Type B pancreatic cell (in vitro differentiated cells): Measurements from ENCODE around the gene NEDD4L. TPM values are rescaled to one million over a fixed set of nuclear protein-coding genes. Genes with fewer than 3 reads are reported as not detected.

Source experiments
- DNase-seq: peaks from one replicate; pipeline ENCODE4 v3.0.0; 2021; ENCODE audit warnings: mixed read lengths; ENCODE audit not compliant: unreplicated experiment; ENCODE audit errors: extremely low spot score
- H3K27ac Mint-ChIP-seq: 2 replicates; pipeline ENCODE4 v1.8.0; 2021; ENCODE audit warnings: mild to moderate bottlenecking, mixed read lengths
- H3K27me3 Mint-ChIP-seq: 2 replicates; pipeline ENCODE4 v1.8.0; 2021; ENCODE audit warnings: mixed read lengths
- H3K36me3 Mint-ChIP-seq: 2 replicates; pipeline ENCODE4 v1.8.0; 2021; ENCODE audit warnings: mixed read lengths
- H3K4me1 Mint-ChIP-seq: one replicate; pipeline ENCODE4 v1.8.0; 2021; ENCODE audit warnings: mixed read lengths; ENCODE audit not compliant: unreplicated experiment
- H3K4me3 Mint-ChIP-seq: 2 replicates; pipeline ENCODE4 v1.8.0; 2021; ENCODE audit warnings: mild to moderate bottlenecking, mixed read lengths
- H3K9me3 Mint-ChIP-seq: 2 replicates; pipeline ENCODE4 v1.8.0; 2021; ENCODE audit warnings: mixed read lengths
- total RNA-seq: library from RNA; stranded (reverse); gene quantifications from 2 replicates; pipeline ENCODE4 v1.2.1, GENCODE V29; 2021; ENCODE audit warnings: low replicate concordance
- TF ChIP-seq, protein P1 (sequence below): fragments of 200-600 bp; sonication (generic); conservative IDR thresholded peaks from 2 replicates; pipeline ENCODE4 v1.5.0; 2021; ENCODE audit warnings: antibody characterized with exemption, mild to moderate bottlenecking

Gene NEDD4L
- total RNA-seq, 1 donor from 2014 or later: 84.7 TPM

DNA sequence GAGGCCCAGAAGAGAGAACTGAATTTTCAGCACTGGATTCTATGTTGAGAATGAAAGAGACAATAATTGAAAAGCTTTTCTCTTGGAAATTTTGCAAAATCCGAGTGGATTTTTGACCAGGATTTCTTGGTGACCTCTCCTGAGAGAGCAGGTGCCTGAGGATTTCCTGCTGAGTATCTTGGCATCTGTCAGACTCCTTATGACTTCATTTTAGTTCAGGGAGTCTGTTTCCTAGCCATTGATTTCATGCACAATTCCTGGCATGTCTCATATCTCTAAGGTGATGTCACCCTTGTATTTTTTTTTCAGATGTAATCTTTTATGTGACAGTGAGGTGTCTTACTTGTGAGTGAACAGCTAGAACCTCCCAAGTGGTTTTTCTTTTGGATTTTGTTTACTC, 195.9 kb downstream of the NEDD4L start:
- Mint-ChIP-seq H3K27me3 (no peaks in the 10 kb centered on the region), H3K9me3 (no peaks in the 10 kb centered on the region), H3K4me3 (no peak overlapping the region), H3K4me1 (peaks cover 43% of the 10 kb centered on the region), H3K27ac (peak overlapping the region; percentile 39), H3K36me3 (peaks cover 4% of the 10 kb centered on the region)
- DNase-seq: no peak
- TF ChIP-seq, protein P1, sequence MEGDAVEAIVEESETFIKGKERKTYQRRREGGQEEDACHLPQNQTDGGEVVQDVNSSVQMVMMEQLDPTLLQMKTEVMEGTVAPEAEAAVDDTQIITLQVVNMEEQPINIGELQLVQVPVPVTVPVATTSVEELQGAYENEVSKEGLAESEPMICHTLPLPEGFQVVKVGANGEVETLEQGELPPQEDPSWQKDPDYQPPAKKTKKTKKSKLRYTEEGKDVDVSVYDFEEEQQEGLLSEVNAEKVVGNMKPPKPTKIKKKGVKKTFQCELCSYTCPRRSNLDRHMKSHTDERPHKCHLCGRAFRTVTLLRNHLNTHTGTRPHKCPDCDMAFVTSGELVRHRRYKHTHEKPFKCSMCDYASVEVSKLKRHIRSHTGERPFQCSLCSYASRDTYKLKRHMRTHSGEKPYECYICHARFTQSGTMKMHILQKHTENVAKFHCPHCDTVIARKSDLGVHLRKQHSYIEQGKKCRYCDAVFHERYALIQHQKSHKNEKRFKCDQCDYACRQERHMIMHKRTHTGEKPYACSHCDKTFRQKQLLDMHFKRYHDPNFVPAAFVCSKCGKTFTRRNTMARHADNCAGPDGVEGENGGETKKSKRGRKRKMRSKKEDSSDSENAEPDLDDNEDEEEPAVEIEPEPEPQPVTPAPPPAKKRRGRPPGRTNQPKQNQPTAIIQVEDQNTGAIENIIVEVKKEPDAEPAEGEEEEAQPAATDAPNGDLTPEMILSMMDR: no peak

DNA sequence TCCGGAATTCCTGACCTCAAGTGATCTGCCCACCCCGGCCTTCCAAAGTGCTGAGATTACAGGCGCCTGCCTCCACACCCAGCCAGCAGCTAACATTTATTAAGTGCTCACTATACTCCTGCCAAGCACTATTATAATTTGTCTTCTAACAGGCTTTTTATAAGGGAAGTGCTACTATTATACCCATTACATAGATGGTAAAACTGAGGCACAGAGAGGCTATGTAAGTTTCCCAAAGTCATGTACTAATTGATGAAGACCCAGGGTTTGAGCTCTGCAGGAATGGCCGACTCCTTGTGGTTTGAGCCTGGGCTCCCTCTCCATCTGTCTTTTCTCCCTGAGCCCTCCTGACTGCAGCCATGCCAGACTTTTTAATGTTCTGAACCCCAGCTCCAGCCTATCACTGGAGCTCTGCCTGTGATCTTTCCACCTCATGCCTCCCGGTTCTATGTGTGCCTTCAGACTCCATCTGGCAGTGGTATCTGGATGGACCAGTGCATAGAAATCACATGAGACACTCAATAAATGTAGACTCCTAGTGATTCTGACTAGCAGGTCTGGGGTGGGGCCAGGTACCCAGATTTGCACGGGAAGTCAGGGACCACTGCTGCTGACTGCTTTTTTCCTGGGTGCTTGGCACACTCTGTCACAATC, 197.1 kb downstream of the NEDD4L start:
- TF ChIP-seq, protein P1: no peak
- no peak overlapping the region for H3K27ac Mint-ChIP-seq

DNA sequence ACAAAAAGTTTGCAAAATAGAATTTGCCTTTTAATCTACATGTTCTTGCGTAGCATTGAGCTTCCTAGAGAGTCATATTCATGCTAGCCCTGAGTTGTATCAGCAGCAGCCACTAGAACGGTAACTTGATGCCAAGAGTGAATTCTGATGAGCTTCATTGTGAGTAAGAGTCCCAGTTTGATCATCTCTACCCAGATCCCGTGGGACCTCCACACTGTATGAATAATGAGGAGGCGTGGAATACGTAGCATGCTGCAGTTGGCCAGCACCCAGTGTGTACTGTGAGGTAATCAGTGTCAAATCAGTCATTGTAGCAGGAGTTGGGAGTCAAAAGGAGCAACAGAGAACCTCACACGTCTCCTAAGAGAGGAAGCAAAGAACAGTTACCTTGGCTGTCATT, 197.9 kb downstream of the NEDD4L start:
- TF ChIP-seq, protein P1: no peak
- DNase-seq: no peak
- H3K9me3 Mint-ChIP-seq: no peaks in the 10 kb centered on the region
- no peaks in the 10 kb centered on the region for H3K36me3 Mint-ChIP-seq
- no peak overlapping the region for H3K4me3 Mint-ChIP-seq
- H3K4me1 Mint-ChIP-seq: peaks cover 37% of the 10 kb centered on the region
- H3K27ac Mint-ChIP-seq: no peak overlapping the region
- H3K27me3 Mint-ChIP-seq: no peaks in the 10 kb centered on the region

More for the DNA sequence above, 197.1 kb downstream of the NEDD4L start:
- no peak overlapping the region for H3K4me3 Mint-ChIP-seq
- H3K9me3 Mint-ChIP-seq: no peaks in the 10 kb centered on the region
- H3K27me3 Mint-ChIP-seq: no peaks in the 10 kb centered on the region
- DNase-seq: no peak
- H3K4me1 Mint-ChIP-seq: peaks cover 36% of the 10 kb centered on the region
- H3K36me3 Mint-ChIP-seq: no peaks in the 10 kb centered on the region

DNA sequence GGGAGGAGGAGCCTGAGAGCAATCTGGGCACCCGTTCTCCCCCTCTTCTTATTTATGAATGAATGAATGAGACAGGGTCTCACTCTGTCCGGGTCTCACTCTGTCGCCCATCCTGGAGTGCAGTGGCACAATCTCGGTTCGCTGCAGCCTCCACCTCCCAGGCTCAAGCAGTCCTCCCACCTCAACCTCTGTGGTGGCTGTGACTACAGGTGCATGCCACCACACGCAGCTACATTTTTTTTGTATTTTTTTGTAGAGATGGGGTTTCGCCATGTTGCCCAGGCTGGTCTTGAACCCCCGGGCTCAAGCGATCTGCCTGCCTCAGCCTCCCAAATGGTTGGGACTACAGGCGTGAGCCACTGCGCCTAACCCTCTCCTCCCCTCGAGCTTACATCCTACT, 198.4 kb downstream of the NEDD4L start:
- Mint-ChIP-seq H3K9me3 (no peaks in the 10 kb centered on the region), H3K4me1 (peaks cover 41% of the 10 kb centered on the region), H3K27ac (peak overlapping the region; percentile 40), H3K27me3 (no peaks in the 10 kb centered on the region), H3K4me3 (no peak overlapping the region), H3K36me3 (no peaks in the 10 kb centered on the region)
- no peak for DNase-seq
- TF ChIP-seq, protein P1: no peak

DNA sequence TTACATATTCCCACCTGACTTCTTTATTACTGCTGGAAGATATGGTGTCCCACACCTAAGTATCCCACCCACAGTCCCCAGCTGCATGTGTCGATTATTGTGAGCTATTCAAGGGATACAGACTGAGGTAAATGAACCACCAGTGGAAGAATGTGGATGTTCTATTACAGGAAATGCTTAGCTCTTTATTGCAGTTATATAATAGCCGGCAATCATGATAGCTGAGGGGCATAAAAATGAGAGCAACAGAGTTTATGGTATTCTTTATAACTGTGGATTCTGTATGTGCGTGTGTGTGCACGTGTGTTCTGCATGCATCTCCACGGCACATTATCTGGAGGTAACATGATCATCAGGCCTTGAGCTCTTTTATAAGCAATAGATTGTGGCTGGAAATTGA, 198.9 kb downstream of the NEDD4L start:
- peak overlapping the region; percentile 40 for H3K27ac Mint-ChIP-seq
- no peak overlapping the region for H3K4me3 Mint-ChIP-seq
- DNase-seq: no peak
- no peaks in the 10 kb centered on the region for H3K36me3 Mint-ChIP-seq
- TF ChIP-seq, protein P1: no peak
- peaks cover 47% of the 10 kb centered on the region for H3K4me1 Mint-ChIP-seq
- no peaks in the 10 kb centered on the region for H3K9me3 Mint-ChIP-seq
- no peaks in the 10 kb centered on the region for H3K27me3 Mint-ChIP-seq

DNA sequence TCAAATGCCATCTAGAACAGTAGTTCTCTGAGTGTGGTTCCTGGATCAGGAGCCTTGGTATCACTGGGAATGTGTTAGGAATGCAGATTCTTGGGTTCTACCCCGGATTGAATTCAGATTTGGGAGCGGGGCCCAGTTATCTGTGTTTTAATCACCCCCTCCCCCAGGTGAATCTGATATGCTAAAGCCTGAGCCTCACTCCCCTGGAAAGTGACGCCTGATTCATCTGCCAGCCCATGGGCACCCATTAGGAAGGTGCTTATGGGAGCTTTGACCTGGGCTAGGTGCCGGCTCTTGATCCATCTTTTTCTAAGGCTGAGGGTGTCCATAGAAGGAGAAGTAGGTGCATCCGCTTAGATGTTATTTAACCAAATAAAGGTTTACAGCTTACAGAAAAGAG, 199.4 kb downstream of the NEDD4L start:
- H3K27me3 Mint-ChIP-seq: no peaks in the 10 kb centered on the region
- no peak overlapping the region for H3K4me3 Mint-ChIP-seq
- no peak for DNase-seq
- no peak overlapping the region for H3K27ac Mint-ChIP-seq
- H3K4me1 Mint-ChIP-seq: peaks cover 49% of the 10 kb centered on the region
- TF ChIP-seq, protein P1: no peak
- no peaks in the 10 kb centered on the region for H3K9me3 Mint-ChIP-seq
- H3K36me3 Mint-ChIP-seq: no peaks in the 10 kb centered on the region
